GM18499 (cell line): ENCODE measurements around the gene NCKAP5L.

ENCODE experiments used
- ATAC-seq: cut with Tn5 transposase; IDR thresholded peaks from one replicate; pipeline ENCODE4 v1.9.1; 2021; ENCODE audit warnings: moderate number of reproducible peaks; ENCODE audit not compliant: insufficient read depth, unreplicated experiment

Gene NCKAP5L

DNA sequence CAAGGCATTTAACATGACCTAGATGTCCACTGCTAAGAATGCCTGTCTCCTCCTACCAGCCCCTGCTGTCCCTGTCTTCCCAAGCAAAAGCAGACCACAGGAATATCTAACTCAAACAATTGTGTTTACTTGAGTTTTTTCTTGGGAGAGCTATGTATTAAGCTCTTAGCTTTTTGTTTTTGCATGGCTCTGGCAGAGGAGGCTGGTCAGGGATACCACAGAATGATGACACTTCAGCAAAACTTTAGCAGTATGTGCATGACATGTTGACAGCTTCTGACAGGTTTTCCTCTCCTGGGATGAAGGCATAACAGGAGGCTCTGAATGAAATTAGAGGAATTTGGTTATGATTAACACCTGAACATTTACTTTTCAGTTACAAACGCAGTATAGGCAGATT is 79.9 kb downstream of the NCKAP5L start:
- ATAC-seq, result no peak

DNA sequence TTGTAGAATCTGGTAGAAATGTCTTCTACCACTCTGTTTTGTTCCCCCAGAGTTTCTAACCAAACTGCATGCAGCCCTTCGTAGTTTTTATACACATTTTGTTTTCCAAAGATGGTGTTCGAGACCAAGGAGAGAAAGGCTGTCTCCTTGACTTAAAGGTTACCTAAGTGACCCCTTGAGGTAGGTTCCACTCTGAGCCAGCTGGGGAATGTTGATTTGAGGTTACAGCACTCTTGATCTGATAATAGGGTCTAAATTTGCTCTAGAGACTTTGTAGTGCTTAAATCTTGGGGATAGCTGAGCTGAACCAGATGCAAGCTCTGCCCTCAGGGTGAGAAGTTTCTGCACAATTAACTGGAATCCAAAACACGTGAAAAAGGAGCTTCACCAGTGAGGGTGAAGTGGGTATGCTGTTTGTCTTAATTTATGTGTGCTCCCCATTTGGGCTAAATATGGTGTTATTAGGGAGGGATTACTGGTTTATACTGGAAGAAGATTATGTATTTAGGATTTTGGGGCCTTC is 83.8 kb downstream of the NCKAP5L start:
- no peak for ATAC-seq

DNA sequence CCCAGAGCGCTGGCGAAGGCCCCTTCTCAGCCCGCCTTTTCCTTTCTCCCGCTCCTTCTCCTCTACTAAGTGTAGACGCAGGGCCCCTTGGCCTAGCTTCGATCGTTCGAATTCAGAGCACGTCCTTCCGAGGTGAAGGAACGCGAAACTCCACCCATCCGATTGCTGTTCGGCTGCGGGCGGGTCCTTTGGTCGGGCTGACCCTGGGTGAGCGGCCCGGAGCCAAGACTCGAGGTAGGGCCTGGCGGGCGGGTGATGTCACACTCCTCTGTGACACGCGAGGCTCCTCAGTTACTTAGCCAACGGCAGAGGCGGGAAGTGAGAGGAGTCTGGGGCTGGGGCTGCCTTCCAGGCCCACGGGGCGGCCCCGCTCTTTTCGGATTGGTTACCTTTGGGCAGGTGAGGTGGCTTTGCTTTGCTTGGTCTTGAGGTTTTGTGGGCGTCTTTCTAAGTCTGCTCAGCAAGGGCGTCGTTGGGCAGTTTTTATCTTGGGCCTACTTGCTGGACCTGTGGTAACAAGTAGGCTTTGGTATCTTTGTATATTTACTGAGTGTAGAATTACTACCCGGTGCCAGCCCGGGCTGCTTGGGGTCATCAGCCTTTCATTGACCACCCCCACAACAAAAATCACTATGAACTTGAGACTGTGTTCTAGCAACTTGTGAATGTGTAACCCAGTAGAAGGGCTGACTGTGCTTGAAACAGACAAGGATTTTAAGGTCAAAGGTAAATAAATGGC is 86.2 kb downstream of the NCKAP5L start:
- peak; percentile 47 for ATAC-seq
